ENCODE results near the gene TSTD1. TPM values are rescaled to one million over a fixed set of nuclear protein-coding genes. Genes with fewer than 3 reads are reported as not detected.
A peak's percentile ranks its signal among the peaks of the same experiment; 100 is the strongest.

TSTD1 gene
- total RNA-seq (10 to 100 TPM; 10.5 to 46.4 (median 27.8) TPM), polyA plus RNA-seq (100 to 1,000 TPM; 115 to 609 (median 268) TPM)

GRCh38 chr1:161038523-161039153, at the start of gene TSTD1:
Gene TSTD1 (minus strand): TSS chr1:161038964. CDS start chr1:161038889, 75 bp downstream.
- H3K36me3 ChIP-seq, result peaks cover 29 to 40% (median 37%) of the 10 kb centered on the region in 4 donors
- DNase-seq, result no peak
- H3K4me1 ChIP-seq, result peaks cover 0 to 13% (median 4%) of the 10 kb centered on the region in 4 donors
- no peaks in the 10 kb centered on the region for H3K9me3 ChIP-seq
- TF ChIP-seq POLR2A (IDR thresholded peaks at IDR 0.05) (peak in 1 of 2 donors; percentile 42), POLR2AphosphoS5 (IDR thresholded peaks at IDR 0.05) (peak in 2 of 4 donors; percentile 37 to 47), EP300 (IDR thresholded peaks at IDR 0.05) (no peak)
- intact Hi-C loops (cut with DNase I), result no loop called here
- WGBS, 2 donors, result 9 to 13% methylated on average over 54 of the region's 54 CpGs
- no peaks in the 10 kb centered on the region for H3K27me3 ChIP-seq
- H3K4me3 ChIP-seq, result peak within 1 kb of the TSS; percentile 47 to 55 (median 52)
- peak within 1 kb of the TSS; percentile 2 to 34 (median 21) for H3K27ac ChIP-seq

- H3K27me3 ChIP-seq, result no peaks in the 10 kb centered on the region
Observed at GRCh38 chr1:161086457-161086856, 47.7 kb upstream of the TSTD1 start.

GRCh38 chr1:161085165-161085564, 46.4 kb upstream of the TSTD1 start:
- DNase-seq, result no peak
- no peak overlapping the region for H3K27ac ChIP-seq

More at GRCh38 chr1:161086457-161086856, 47.7 kb upstream of the TSTD1 start:
- no peak for DNase-seq
- H3K36me3 ChIP-seq, result no peaks in the 10 kb centered on the region
- no peaks in the 10 kb centered on the region for H3K4me1 ChIP-seq
- TF ChIP-seq EP300 (IDR thresholded peaks at IDR 0.05), result no peak
- TF ChIP-seq POLR2A (IDR thresholded peaks at IDR 0.05), result no peak
- TF ChIP-seq CTCF (IDR thresholded peaks at IDR 0.05), result no peak
- TF ChIP-seq POLR2AphosphoS5 (IDR thresholded peaks at IDR 0.05), result no peak
- H3K9me3 ChIP-seq, result no peaks in the 10 kb centered on the region
- 19 to 62% methylated on average over 4 of the region's 4 CpGs for WGBS, 2 donors
- intact Hi-C loops (cut with DNase I), result no loop called here
- no peak overlapping the region for H3K4me3 ChIP-seq
- no peak overlapping the region for H3K27ac ChIP-seq

GRCh38 chr1:161084597-161084988, 45.8 kb upstream of the TSTD1 start:
- no peak overlapping the region for H3K4me3 ChIP-seq
- TF ChIP-seq EP300 (IDR thresholded peaks at IDR 0.05) (no peak), POLR2A (IDR thresholded peaks at IDR 0.05) (no peak), POLR2AphosphoS5 (IDR thresholded peaks at IDR 0.05) (no peak)
- no peak for DNase-seq
- H3K9me3 ChIP-seq, result no peaks in the 10 kb centered on the region
- H3K4me1 ChIP-seq, result no peaks in the 10 kb centered on the region
- intact Hi-C loops (cut with DNase I), result no loop called here
- 90 to 100% methylated on average over 1 of the region's 1 CpG for WGBS, 2 donors
- peaks cover 0 to under 1% (median 0%) of the 10 kb centered on the region in 3 donors for H3K27me3 ChIP-seq
- no peak overlapping the region for H3K27ac ChIP-seq
- no peaks in the 10 kb centered on the region for H3K36me3 ChIP-seq

More at GRCh38 chr1:161085165-161085564, 46.4 kb upstream of the TSTD1 start:
- Histone ChIP-seq H3K4me1 (no peaks in the 10 kb centered on the region), H3K27me3 (no peaks in the 10 kb centered on the region), H3K4me3 (no peak overlapping the region), H3K36me3 (no peaks in the 10 kb centered on the region), H3K9me3 (no peaks in the 10 kb centered on the region)
- intact Hi-C loops (cut with DNase I), result no loop called here
- TF ChIP-seq CTCF (IDR thresholded peaks at IDR 0.05), result no peak
- TF ChIP-seq POLR2A (IDR thresholded peaks at IDR 0.05), result no peak
- TF ChIP-seq EP300 (IDR thresholded peaks at IDR 0.05), result no peak
- no peak for TF ChIP-seq POLR2AphosphoS5 (IDR thresholded peaks at IDR 0.05)
- WGBS, 2 donors, result 79 to 82% methylated on average over 2 of the region's 2 CpGs

- Histone ChIP-seq H3K9me3 (no peaks in the 10 kb centered on the region), H3K4me3 (no peak overlapping the region), H3K27me3 (peaks cover 0 to 4% (median 0%) of the 10 kb centered on the region in 3 donors), H3K27ac (no peak overlapping the region), H3K36me3 (no peaks in the 10 kb centered on the region), H3K4me1 (no peaks in the 10 kb centered on the region)
- TF ChIP-seq CTCF (IDR thresholded peaks at IDR 0.05), result no peak
- TF ChIP-seq POLR2A (IDR thresholded peaks at IDR 0.05), result no peak
- TF ChIP-seq POLR2AphosphoS5 (IDR thresholded peaks at IDR 0.05), result no peak
- no peak for DNase-seq
- intact Hi-C loops (cut with DNase I), result no loop called here
- WGBS, 2 donors, result 44 to 73% methylated on average over 10 of the region's 10 CpGs
Observed at GRCh38 chr1:161083748-161084596, 45.2 kb upstream of the TSTD1 start.
